GM12878 (cell line): Measurements from ENCODE around the gene SERTAD2. TPM values are rescaled to one million over a fixed set of nuclear protein-coding genes. Genes with fewer than 3 reads are reported as not detected.

Source experiments
- BACH1 ChIP-seq: fragments of 450-650 bp; IDR thresholded peaks from 2 replicates; pipeline ENCODE4 v1.6.1; 2017; ENCODE audit warnings: mild to moderate bottlenecking, borderline replicate concordance
- BCL11A ChIP-seq: IDR thresholded peaks from 2 replicates; pipeline ENCODE4 v1.6.1; 2011; ENCODE audit warnings: low read depth, low read length
- CREM ChIP-seq: IDR thresholded peaks from 2 replicates; pipeline ENCODE4 v1.6.1; 2014; ENCODE audit warnings: antibody characterized with exemption, low read depth
- EP300 ChIP-seq, 2 experiments: fragments of 150-350 bp in 1 of 2; IDR thresholded peaks; 2 replicates each; pipeline ENCODE4 v1.6.1; 2011 to 2012; ENCODE audit warnings: low read depth in 2 of 2, low read length in 2 of 2, borderline replicate concordance in 1 of 2, improper control_type of control experiment in 1 of 2, inconsistent platforms in 1 of 2; ENCODE audit not compliant: control insufficient read depth in 1 of 2
- HDAC2 ChIP-seq: fragments of 200-600 bp; sonication (generic); IDR thresholded peaks from 2 replicates; pipeline ENCODE4 v1.6.1; 2017
- HDAC6 ChIP-seq: fragments of 200-600 bp; sonication (generic); IDR thresholded peaks from one replicate; pipeline ENCODE4 v1.8.0; 2017; ENCODE audit warnings: antibody characterized with exemption; ENCODE audit not compliant: unreplicated experiment
- KAT2A ChIP-seq: conservative IDR thresholded peaks from 2 replicates; pipeline ENCODE4 v1.6.1; 2011; ENCODE audit warnings: low read depth, low read length; ENCODE audit not compliant: control insufficient read depth
- KDM1A ChIP-seq: fragments of 200-600 bp; sonication (generic); IDR thresholded peaks from 2 replicates; pipeline ENCODE4 v1.6.1; 2016; ENCODE audit warnings: borderline replicate concordance
- KLF5 ChIP-seq: fragments of 450-650 bp; IDR thresholded peaks from 2 replicates; pipeline ENCODE4 v1.6.1; 2014; ENCODE audit warnings: mild to moderate bottlenecking; ENCODE audit not compliant: partially characterized antibody
- LARP7 ChIP-seq: fragments of 450-650 bp; IDR thresholded peaks from 2 replicates; pipeline ENCODE4 v1.6.1; 2017; ENCODE audit warnings: mild to moderate bottlenecking
- MEF2B ChIP-seq: fragments of 450-650 bp; IDR thresholded peaks from 2 replicates; pipeline ENCODE4 v1.6.1; 2018; ENCODE audit warnings: mild to moderate bottlenecking, moderate library complexity; ENCODE audit not compliant: partially characterized antibody, poor library complexity, severe bottlenecking
- MYB ChIP-seq: fragments of 150-350 bp; IDR thresholded peaks from 2 replicates; pipeline ENCODE4 v1.6.1; 2014; ENCODE audit warnings: mild to moderate bottlenecking, low read depth, low read length, borderline replicate concordance
- MYC ChIP-seq: IDR thresholded peaks from 2 replicates; pipeline ENCODE4 v1.6.1; 2011; ENCODE audit warnings: mild to moderate bottlenecking, low read length, moderate library complexity, inconsistent platforms; ENCODE audit not compliant: insufficient read depth, insufficient replicate concordance, insufficient read length, severe bottlenecking
- NR2F1 ChIP-seq: fragments of 450-650 bp; conservative IDR thresholded peaks from 2 replicates; pipeline ENCODE4 v1.6.1; 2017; ENCODE audit warnings: mild to moderate bottlenecking
- SIN3A ChIP-seq: IDR thresholded peaks from 2 replicates; pipeline ENCODE4 v1.6.1; 2012; ENCODE audit warnings: low read depth, low read length, improper control_type of control experiment
- SMARCA5 ChIP-seq: fragments of 450-650 bp; IDR thresholded peaks from 2 replicates; pipeline ENCODE4 v1.6.1; 2017; ENCODE audit warnings: mild to moderate bottlenecking
- ZNF622 ChIP-seq: fragments of 450-650 bp; IDR thresholded peaks from 2 replicates; pipeline ENCODE4 v1.6.1; 2017; ENCODE audit warnings: mild to moderate bottlenecking, inconsistent platforms
- polyA plus RNA-seq, 11 experiments: library from polyadenylated mRNA; depleted of rRNA in 4 of 11; unstranded in 6 of 11; stranded (reverse) in 5 of 11; fragments of >200 nt; fragmentation: Nextera tagmentation in 4 of 11; fragmentation: Illumina TruSeq in 1 of 11; extraction: Ambion mirVana in 4 of 11; extraction: Trizol in 1 of 11; gene quantifications; 1 replicate in 1 of 11; 2 replicates in 10 of 11; pipeline versions ENCODE4 v1.2.1 to v1.2.3, GENCODE V29; 2011 to 2016; ENCODE audit warnings: inconsistent platforms in 2 of 11, missing spikeins in 2 of 11, low read depth in 1 of 11
- total RNA-seq, 4 experiments: library from RNA; depleted of rRNA in 3 of 4; stranded (reverse); fragments of >200 nt in 3 of 4; fragmentation: Illumina TruSeq in 1 of 4; extraction: Trizol in 1 of 4; gene quantifications; 2 replicates each; pipeline versions ENCODE4 v1.2.1 to v1.2.3, GENCODE V29; 2013 to 2021
- TF ChIP-seq, protein P1 (sequence below): IDR thresholded peaks from 2 replicates; pipeline ENCODE4 v1.6.1; 2011; ENCODE audit warnings: borderline replicate concordance, low read depth, mild to moderate bottlenecking, moderate library complexity, mixed read lengths, low read length; ENCODE audit not compliant: insufficient read depth; ENCODE audit errors: extremely low read length
- TF ChIP-seq, protein P2 (sequence below): IDR thresholded peaks from 2 replicates; pipeline ENCODE4 v1.6.1; 2012; ENCODE audit warnings: low read depth, low read length, improper control_type of control experiment
- TF ChIP-seq, protein P3 (sequence below): IDR thresholded peaks from 2 replicates; pipeline ENCODE4 v1.6.1; 2012; ENCODE audit warnings: low read length, inconsistent platforms
- TF ChIP-seq, protein P4 (sequence below): fragments of 450-650 bp; formaldehyde crosslinking; IDR thresholded peaks from 2 replicates; pipeline ENCODE4 v1.4.0; 2020; ENCODE audit warnings: mild to moderate bottlenecking, moderate library complexity
- TF ChIP-seq, protein P5 (sequence below): fragments of 450-650 bp; IDR thresholded peaks from 2 replicates; pipeline ENCODE4 v1.6.1; 2017; ENCODE audit warnings: borderline replicate concordance

SERTAD2 gene
- total and polyA plus RNA-seq, 10 of the 15 experiments (the other 5 are each of a cell fraction or from before 2014, with no cell fraction given) = 7.9 to 28.7 (median 20.1) TPM

DNA sequence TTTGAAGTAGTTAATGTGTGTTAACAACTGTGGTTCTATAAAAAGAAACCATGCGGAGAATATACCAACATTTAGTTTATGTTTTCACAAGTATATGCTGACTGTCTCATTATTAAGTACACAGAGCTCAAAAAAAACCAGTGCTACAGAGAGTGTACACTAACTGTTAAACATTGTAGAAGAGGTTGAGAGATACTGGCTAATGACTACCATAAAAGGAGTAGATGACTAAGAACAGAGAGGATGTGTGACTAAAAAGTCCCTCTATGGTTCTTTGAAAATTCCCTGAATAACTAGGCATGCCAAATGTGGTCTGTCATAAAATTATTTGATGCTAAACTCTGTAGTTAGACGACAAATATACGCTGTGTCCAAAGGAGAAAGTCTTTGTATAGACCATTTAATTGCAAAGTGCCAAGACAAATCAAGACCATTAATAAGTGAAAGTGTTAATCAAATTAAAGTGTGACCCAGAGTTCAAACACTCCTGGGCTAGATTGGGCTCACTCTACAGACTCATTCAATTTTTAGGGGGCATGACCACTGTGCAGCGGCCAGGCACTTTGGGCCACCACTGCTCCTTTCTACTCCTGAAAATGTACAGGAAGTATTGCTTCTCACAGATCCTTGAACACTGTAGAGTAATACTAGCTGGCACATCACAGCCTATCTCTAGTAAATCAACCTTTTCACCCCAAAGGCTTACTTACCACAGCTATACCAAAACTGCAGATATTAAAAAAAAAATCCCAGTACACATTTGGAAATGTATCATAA, 45.1 kb upstream of the SERTAD2 start (continued):
- TF ChIP-seq KLF5 = no peak
- TF ChIP-seq CREM = peak; percentile 24; the same call in 1 of the 2 replicates
- TF ChIP-seq ZNF622 = no peak
- TF ChIP-seq MEF2B = peak; percentile 73
- TF ChIP-seq EP300 (IDR thresholded peaks at IDR 0.05; ENCODE audit: borderline replicate concordance in 1 of 2, control insufficient read depth in 1 of 2, low read depth in 2 of 2, low read length in 2 of 2) = peak; percentile 41 to 84; a peak in 2 of 4 replicates
- TF ChIP-seq, protein P1, sequence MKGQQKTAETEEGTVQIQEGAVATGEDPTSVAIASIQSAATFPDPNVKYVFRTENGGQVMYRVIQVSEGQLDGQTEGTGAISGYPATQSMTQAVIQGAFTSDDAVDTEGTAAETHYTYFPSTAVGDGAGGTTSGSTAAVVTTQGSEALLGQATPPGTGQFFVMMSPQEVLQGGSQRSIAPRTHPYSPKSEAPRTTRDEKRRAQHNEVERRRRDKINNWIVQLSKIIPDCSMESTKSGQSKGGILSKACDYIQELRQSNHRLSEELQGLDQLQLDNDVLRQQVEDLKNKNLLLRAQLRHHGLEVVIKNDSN = no peak
- TF ChIP-seq HDAC6 = no peak
- no peak for TF ChIP-seq SMARCA5
- peak; percentile 86 for TF ChIP-seq BCL11A
- TF ChIP-seq, protein P2, sequence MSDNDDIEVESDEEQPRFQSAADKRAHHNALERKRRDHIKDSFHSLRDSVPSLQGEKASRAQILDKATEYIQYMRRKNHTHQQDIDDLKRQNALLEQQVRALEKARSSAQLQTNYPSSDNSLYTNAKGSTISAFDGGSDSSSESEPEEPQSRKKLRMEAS = no peak
- no peak for TF ChIP-seq KAT2A
- TF ChIP-seq SIN3A = no peak
- TF ChIP-seq, protein P3, sequence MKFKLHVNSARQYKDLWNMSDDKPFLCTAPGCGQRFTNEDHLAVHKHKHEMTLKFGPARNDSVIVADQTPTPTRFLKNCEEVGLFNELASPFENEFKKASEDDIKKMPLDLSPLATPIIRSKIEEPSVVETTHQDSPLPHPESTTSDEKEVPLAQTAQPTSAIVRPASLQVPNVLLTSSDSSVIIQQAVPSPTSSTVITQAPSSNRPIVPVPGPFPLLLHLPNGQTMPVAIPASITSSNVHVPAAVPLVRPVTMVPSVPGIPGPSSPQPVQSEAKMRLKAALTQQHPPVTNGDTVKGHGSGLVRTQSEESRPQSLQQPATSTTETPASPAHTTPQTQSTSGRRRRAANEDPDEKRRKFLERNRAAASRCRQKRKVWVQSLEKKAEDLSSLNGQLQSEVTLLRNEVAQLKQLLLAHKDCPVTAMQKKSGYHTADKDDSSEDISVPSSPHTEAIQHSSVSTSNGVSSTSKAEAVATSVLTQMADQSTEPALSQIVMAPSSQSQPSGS = peak; percentile 70
- TF ChIP-seq BACH1 = peak; percentile 87; the same call in 1 of the 2 replicates
- no peak for TF ChIP-seq MYC
- TF ChIP-seq NR2F1 = peak; percentile 88
- no peak for TF ChIP-seq MYB
- TF ChIP-seq LARP7 = no peak
- no peak for TF ChIP-seq HDAC2
- TF ChIP-seq, protein P4, sequence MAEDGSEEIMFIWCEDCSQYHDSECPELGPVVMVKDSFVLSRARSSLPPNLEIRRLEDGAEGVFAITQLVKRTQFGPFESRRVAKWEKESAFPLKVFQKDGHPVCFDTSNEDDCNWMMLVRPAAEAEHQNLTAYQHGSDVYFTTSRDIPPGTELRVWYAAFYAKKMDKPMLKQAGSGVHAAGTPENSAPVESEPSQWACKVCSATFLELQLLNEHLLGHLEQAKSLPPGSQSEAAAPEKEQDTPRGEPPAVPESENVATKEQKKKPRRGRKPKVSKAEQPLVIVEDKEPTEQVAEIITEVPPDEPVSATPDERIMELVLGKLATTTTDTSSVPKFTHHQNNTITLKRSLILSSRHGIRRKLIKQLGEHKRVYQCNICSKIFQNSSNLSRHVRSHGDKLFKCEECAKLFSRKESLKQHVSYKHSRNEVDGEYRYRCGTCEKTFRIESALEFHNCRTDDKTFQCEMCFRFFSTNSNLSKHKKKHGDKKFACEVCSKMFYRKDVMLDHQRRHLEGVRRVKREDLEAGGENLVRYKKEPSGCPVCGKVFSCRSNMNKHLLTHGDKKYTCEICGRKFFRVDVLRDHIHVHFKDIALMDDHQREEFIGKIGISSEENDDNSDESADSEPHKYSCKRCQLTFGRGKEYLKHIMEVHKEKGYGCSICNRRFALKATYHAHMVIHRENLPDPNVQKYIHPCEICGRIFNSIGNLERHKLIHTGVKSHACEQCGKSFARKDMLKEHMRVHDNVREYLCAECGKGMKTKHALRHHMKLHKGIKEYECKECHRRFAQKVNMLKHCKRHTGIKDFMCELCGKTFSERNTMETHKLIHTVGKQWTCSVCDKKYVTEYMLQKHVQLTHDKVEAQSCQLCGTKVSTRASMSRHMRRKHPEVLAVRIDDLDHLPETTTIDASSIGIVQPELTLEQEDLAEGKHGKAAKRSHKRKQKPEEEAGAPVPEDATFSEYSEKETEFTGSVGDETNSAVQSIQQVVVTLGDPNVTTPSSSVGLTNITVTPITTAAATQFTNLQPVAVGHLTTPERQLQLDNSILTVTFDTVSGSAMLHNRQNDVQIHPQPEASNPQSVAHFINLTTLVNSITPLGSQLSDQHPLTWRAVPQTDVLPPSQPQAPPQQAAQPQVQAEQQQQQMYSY (CRISPR knock-in tag) = no peak
- TF ChIP-seq, protein P5, sequence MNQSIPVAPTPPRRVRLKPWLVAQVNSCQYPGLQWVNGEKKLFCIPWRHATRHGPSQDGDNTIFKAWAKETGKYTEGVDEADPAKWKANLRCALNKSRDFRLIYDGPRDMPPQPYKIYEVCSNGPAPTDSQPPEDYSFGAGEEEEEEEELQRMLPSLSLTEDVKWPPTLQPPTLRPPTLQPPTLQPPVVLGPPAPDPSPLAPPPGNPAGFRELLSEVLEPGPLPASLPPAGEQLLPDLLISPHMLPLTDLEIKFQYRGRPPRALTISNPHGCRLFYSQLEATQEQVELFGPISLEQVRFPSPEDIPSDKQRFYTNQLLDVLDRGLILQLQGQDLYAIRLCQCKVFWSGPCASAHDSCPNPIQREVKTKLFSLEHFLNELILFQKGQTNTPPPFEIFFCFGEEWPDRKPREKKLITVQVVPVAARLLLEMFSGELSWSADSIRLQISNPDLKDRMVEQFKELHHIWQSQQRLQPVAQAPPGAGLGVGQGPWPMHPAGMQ = no peak
- no peak for TF ChIP-seq KDM1A
